NT2/D1 (cell line): ENCODE data around the gene VAV2.
A peak's percentile ranks its signal among the peaks of the same experiment; 100 is the strongest.

Experiments
- DNase-seq: peaks from one replicate; pipeline ENCODE4 v3.0.0-alpha.2; 2011; ENCODE audit warnings: low read depth, low spot score
- H3K27me3 ChIP-seq: 2 replicates; pipeline ENCODE4 v1.6.0; 2011; ENCODE audit warnings: mild to moderate bottlenecking; ENCODE audit not compliant: insufficient read length, insufficient read depth
- H3K36me3 ChIP-seq: 2 replicates; pipeline ENCODE4 v1.6.1; 2011; ENCODE audit warnings: mild to moderate bottlenecking, low read length, mixed read lengths; ENCODE audit not compliant: insufficient read depth, insufficient read length
- H3K4me1 ChIP-seq: 2 replicates; pipeline ENCODE4 v1.5.1; 2011; ENCODE audit not compliant: insufficient read depth, insufficient read length
- H3K4me3 ChIP-seq: 2 replicates; pipeline ENCODE4 v1.5.1; 2011; ENCODE audit warnings: low read depth; ENCODE audit not compliant: insufficient read length
- H3K9ac ChIP-seq: 2 replicates; pipeline ENCODE4 v1.6.0; 2011; ENCODE audit warnings: low read depth; ENCODE audit not compliant: insufficient read length
- H3K9me3 ChIP-seq: 2 replicates; pipeline ENCODE4 v1.5.1; 2011; ENCODE audit warnings: mild to moderate bottlenecking, low read length; ENCODE audit not compliant: insufficient read depth
- SUZ12 ChIP-seq: IDR thresholded peaks from 2 replicates; pipeline ENCODE4 v1.6.1; 2011; ENCODE audit not compliant: insufficient read length, insufficient read depth; ENCODE audit errors: extremely low read depth
- YY1 ChIP-seq: IDR thresholded peaks from 2 replicates; pipeline ENCODE4 v1.6.1; 2011; ENCODE audit not compliant: insufficient read length, insufficient read depth
- ZNF274 ChIP-seq: IDR thresholded peaks from 2 replicates; pipeline ENCODE4 v1.6.1; 2011; ENCODE audit warnings: mild to moderate bottlenecking, low read depth, low read length

Gene VAV2, protein sequence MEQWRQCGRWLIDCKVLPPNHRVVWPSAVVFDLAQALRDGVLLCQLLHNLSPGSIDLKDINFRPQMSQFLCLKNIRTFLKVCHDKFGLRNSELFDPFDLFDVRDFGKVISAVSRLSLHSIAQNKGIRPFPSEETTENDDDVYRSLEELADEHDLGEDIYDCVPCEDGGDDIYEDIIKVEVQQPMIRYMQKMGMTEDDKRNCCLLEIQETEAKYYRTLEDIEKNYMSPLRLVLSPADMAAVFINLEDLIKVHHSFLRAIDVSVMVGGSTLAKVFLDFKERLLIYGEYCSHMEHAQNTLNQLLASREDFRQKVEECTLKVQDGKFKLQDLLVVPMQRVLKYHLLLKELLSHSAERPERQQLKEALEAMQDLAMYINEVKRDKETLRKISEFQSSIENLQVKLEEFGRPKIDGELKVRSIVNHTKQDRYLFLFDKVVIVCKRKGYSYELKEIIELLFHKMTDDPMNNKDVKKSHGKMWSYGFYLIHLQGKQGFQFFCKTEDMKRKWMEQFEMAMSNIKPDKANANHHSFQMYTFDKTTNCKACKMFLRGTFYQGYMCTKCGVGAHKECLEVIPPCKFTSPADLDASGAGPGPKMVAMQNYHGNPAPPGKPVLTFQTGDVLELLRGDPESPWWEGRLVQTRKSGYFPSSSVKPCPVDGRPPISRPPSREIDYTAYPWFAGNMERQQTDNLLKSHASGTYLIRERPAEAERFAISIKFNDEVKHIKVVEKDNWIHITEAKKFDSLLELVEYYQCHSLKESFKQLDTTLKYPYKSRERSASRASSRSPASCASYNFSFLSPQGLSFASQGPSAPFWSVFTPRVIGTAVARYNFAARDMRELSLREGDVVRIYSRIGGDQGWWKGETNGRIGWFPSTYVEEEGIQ

DNA sequence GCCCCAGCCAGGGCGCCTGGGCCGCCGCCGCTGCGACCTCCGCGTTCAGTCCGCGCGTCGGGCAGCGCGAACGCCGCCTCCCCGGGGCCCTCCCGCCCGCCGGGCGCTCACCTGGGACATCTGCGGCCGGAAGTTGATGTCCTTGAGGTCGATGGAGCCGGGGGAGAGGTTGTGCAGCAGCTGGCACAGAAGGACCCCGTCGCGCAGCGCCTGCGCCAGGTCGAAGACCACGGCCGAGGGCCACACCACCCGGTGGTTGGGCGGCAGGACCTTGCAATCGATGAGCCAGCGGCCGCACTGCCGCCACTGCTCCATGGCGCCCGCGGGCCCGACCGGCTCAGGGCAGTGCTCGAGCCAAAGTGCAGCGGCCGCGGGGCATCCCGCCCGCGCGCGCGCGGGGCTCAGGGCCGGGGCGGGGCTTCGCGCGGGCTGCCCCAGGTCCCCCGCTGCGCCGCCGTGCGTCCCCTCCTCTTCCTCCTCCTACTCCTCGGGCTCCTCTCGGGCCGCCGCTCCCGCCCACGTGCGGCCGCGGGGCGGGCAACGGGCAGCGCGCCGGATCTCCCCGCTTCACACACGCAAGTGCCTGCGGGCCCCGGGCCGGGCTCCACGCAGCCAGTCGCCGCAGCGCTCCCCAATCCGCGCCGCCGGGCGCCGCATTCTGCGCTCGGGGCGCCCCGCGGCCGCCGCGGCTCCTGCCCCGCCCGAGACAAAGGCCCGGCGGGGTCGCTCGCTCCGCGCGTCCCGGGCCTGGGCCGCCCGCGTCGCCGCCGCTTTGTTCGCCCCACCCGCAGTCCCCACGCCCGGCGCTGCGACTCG lies at the start of gene VAV2:
Gene VAV2, minus strand, starts transcription at position 361 of the 816 bp plus-strand sequence. Its CDS starts 46 bp downstream, at position 315.
- Histone ChIP-seq H3K4me3 (peak within 1 kb of the TSS; percentile 90), H3K27me3 (no peaks in the 10 kb centered on the region), H3K36me3 (peaks cover 12% of the 10 kb centered on the region), H3K4me1 (peaks cover 28% of the 10 kb centered on the region), H3K9me3 (no peaks in the 10 kb centered on the region), H3K9ac (peak within 1 kb of the TSS; percentile 97)
- no peak for DNase-seq
- no peak for TF ChIP-seq ZNF274
- no peak for TF ChIP-seq YY1
- no peak for TF ChIP-seq SUZ12

DNA sequence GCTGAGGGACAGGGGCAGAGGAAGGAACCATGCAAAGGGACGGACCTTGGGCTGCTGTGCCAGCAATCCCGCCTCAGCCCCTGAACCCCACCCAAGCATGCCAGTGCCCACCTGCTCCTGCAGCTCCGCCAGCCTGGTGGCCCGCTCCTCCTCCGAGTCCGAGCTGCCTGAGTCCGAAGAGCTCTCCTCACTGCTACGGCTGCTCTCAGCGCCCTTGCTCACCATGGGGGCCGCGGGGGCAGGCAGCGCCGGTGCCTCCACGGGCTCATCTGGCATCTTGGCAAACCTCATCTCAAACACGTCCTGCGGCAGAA lies 49.5 kb upstream of the VAV2 start:
- Histone ChIP-seq H3K36me3 (peaks cover 84% of the 10 kb centered on the region), H3K4me3 (no peak overlapping the region), H3K9me3 (no peaks in the 10 kb centered on the region), H3K27me3 (no peaks in the 10 kb centered on the region), H3K4me1 (peaks cover 4% of the 10 kb centered on the region), H3K9ac (no peak overlapping the region)
- no peak for TF ChIP-seq ZNF274
- TF ChIP-seq YY1: no peak
- TF ChIP-seq SUZ12: no peak
- no peak for DNase-seq

DNA sequence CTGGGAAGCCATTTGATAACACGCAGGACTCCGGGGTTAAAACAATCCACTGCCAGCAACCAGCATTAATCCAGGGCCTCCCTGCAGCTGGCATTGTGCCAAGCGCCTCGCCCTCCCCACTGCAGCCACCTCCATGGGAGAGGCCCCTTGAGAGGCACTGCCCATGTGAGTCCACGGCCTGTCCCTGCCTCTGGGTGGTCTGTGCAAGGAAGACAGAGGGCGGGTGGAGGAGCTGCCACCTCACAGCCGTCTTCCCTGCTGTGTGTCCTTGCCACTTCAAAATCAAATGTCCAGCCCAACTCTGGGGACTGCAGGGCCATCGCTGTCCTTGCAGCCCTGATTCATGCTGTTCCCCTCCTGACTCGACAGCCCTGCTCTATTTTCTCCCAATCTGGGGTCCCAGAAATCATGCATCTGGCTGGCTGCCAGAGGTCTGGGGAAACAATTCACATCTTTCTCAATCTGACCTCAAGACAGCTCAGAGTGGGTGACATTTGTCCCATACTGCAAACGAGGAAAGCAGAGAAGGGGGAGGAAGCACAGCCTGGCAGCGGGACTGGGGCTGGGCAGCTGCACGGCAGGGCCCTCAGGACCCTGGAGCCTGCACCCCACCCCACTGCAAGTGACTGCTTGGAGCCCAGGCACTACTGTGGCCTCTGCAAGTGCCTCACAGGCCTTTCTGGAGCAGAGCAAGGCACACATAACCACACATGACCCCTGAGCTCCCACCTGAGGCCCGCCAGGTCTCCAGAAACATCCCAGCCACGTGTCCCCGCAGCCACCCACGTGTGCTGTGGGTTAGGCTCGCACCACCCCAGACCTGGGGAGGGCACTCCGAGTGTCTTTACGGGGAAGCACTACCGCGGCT lies 48.9 kb upstream of the VAV2 start:
- H3K27me3 ChIP-seq: no peaks in the 10 kb centered on the region
- no peak overlapping the region for H3K9ac ChIP-seq
- H3K36me3 ChIP-seq: peaks cover 82% of the 10 kb centered on the region
- H3K9me3 ChIP-seq: no peaks in the 10 kb centered on the region
- peaks cover 2% of the 10 kb centered on the region for H3K4me1 ChIP-seq
- DNase-seq: no peak
- no peak overlapping the region for H3K4me3 ChIP-seq
- no peak for TF ChIP-seq YY1
- TF ChIP-seq SUZ12: no peak
- TF ChIP-seq ZNF274: no peak

DNA sequence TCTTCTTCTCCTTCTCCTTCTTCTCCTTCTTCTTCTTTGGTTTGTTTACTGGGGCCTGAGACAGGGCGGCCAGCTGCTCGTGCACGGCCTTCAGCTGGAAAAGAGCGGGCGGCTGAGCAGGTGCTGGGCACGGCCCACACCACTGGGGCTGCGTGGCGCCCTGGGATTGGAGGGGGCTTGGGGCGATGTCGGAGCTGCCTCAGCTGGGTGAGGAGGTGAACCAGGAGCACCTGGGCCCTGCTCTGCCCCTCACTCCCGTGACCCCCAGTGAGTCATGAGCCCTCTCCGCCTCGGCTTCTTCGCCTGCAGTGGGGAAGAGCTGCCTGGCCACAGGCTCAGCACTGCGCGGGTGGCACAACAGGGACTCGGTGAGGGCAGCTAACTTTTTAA lies 48.0 kb upstream of the VAV2 start:
- no peaks in the 10 kb centered on the region for H3K9me3 ChIP-seq
- DNase-seq: no peak
- H3K27me3 ChIP-seq: no peaks in the 10 kb centered on the region
- H3K4me1 ChIP-seq: no peaks in the 10 kb centered on the region
- no peak overlapping the region for H3K4me3 ChIP-seq
- peaks cover 82% of the 10 kb centered on the region for H3K36me3 ChIP-seq
- H3K9ac ChIP-seq: no peak overlapping the region
- no peak for TF ChIP-seq ZNF274
- no peak for TF ChIP-seq SUZ12
- TF ChIP-seq YY1: no peak

DNA sequence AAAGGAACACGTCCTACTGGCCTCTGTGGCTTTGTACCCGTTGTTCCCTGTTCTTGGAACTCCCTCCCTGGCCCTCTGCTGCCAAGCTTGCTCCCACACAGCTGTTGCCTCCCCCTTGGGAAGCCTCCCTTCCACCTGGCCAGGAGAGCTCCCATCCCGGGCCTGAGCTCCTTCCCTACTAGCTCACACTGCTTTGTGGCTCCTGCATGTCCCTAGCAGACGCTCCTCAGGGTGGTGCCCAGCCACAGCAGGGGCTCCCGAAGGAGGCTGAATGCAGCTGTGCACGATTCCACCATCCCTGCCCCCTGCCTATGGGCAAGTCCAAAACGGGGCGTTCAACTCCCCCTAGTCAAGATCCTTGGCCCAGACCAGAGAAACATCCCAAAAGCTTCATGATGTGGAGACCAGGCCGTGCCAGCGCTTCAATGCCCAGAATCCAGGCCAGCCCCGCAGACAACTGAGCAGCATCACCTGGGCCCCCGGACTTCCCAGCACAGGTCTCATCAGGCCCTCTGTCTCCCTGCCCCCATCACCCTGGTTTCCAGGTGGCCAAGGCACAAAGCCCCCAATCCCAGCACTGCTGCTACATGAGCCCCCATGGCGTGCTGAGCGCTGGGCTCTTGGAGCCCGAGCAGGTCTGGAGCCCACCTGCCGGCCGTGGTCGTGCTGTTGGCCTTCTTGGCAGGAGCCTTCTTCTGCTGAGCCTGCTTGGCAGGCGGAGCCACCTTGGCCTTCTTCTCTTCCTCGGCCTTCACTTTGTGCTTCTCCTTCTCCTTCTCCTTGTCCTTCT lies 47.5 kb upstream of the VAV2 start:
- TF ChIP-seq ZNF274 (no peak), SUZ12 (no peak), YY1 (no peak)
- Histone ChIP-seq H3K36me3 (peaks cover 82% of the 10 kb centered on the region), H3K9me3 (no peaks in the 10 kb centered on the region), H3K27me3 (no peaks in the 10 kb centered on the region), H3K4me1 (no peaks in the 10 kb centered on the region), H3K9ac (no peak overlapping the region), H3K4me3 (no peak overlapping the region)
- DNase-seq: no peak

DNA sequence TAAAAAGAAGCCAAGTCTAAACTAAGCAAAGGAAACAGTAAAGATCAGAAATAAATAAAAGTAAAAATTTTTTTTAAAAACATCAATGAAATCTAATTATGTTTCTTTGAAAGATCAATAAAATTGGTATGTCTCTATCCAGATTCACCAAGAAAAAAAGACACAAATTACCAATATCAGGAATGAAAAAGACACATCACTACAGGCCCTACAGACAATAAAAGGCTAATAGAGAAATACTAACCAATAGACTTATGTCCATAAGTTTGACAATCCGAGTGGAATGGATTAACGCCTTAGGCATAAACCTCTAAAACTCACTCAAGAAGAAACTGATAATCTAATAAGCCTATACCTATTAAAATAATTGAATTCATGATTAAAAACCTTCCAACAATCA lies 45.5 kb upstream of the VAV2 start:
- Histone ChIP-seq H3K4me1 (no peaks in the 10 kb centered on the region), H3K9me3 (no peaks in the 10 kb centered on the region), H3K27me3 (no peaks in the 10 kb centered on the region), H3K9ac (no peak overlapping the region), H3K36me3 (peaks cover 86% of the 10 kb centered on the region), H3K4me3 (no peak overlapping the region)
- no peak for DNase-seq
- TF ChIP-seq ZNF274 (no peak), SUZ12 (no peak), YY1 (no peak)
